ENCODE measurements around the gene DLG2.

DNA sequence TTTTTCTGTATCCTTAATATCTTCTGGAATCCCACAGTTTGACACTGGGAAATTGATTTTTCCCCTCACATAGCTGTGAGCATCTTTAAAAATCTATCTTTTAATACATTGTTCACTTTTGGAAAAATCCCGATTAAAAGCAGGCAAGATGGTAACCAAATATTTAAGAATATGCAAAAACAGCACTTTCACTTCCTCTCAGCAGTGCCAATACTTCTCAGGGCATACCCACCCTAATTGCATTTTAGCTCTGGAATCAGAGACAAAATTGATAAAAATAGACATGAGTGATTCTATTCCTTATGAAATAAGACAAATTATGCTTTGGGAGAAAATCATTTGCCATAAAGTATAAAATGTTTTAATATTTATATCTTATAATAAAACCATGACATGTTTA is 2172.5 kb downstream of the DLG2 start:
- no peak for TF ChIP-seq TAF1 (IDR thresholded peaks at IDR 0.05; ENCODE audit: borderline replicate concordance, insufficient read depth, low read length)
- no peak for TF ChIP-seq POLR2AphosphoS5 (IDR thresholded peaks at IDR 0.05; ENCODE audit: low read depth, low read length)
- TF ChIP-seq, protein P1, sequence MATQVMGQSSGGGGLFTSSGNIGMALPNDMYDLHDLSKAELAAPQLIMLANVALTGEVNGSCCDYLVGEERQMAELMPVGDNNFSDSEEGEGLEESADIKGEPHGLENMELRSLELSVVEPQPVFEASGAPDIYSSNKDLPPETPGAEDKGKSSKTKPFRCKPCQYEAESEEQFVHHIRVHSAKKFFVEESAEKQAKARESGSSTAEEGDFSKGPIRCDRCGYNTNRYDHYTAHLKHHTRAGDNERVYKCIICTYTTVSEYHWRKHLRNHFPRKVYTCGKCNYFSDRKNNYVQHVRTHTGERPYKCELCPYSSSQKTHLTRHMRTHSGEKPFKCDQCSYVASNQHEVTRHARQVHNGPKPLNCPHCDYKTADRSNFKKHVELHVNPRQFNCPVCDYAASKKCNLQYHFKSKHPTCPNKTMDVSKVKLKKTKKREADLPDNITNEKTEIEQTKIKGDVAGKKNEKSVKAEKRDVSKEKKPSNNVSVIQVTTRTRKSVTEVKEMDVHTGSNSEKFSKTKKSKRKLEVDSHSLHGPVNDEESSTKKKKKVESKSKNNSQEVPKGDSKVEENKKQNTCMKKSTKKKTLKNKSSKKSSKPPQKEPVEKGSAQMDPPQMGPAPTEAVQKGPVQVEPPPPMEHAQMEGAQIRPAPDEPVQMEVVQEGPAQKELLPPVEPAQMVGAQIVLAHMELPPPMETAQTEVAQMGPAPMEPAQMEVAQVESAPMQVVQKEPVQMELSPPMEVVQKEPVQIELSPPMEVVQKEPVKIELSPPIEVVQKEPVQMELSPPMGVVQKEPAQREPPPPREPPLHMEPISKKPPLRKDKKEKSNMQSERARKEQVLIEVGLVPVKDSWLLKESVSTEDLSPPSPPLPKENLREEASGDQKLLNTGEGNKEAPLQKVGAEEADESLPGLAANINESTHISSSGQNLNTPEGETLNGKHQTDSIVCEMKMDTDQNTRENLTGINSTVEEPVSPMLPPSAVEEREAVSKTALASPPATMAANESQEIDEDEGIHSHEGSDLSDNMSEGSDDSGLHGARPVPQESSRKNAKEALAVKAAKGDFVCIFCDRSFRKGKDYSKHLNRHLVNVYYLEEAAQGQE (IDR thresholded peaks at IDR 0.05; ENCODE audit: insufficient read depth in 1 of 2, low read depth in 2 of 2, low read length in 2 of 2), result no peak
